Hepatocyte (in vitro differentiated cells): ENCODE data around the gene OGDHL. TPM values are rescaled to one million over a fixed set of nuclear protein-coding genes. Genes with fewer than 3 reads are reported as not detected.

Experiments used
- DNase-seq: peaks from one replicate; pipeline ENCODE4 v3.0.0-alpha.2; 2016; ENCODE audit warnings: low spot score
- H2AFZ ChIP-seq: fragments of 200-600 bp; sonication (generic); 2 replicates; pipeline ENCODE4 v1.6.0; 2016; ENCODE audit warnings: antibody characterized with exemption, mild to moderate bottlenecking
- H3K27ac ChIP-seq: fragments of 200-600 bp; sonication (generic); 2 replicates; pipeline ENCODE4 v1.5.1; 2016; ENCODE audit warnings: mild to moderate bottlenecking
- H3K27me3 ChIP-seq: fragments of 200-600 bp; sonication (generic); 2 replicates; pipeline ENCODE4 v1.6.1; 2016
- H3K36me3 ChIP-seq: fragments of 200-600 bp; sonication (generic); replicated peaks from 2 replicates; pipeline ENCODE4 v1.5.1; 2016; ENCODE audit warnings: low read depth; ENCODE audit not compliant: insufficient read depth
- H3K4me1 ChIP-seq: fragments of 200-600 bp; sonication (generic); 2 replicates; pipeline ENCODE4 v1.5.1; 2016; ENCODE audit warnings: mild to moderate bottlenecking, moderate library complexity; ENCODE audit not compliant: insufficient read depth
- H3K4me2 ChIP-seq: fragments of 200-600 bp; sonication (generic); 2 replicates; pipeline ENCODE4 v1.6.0; 2016
- H3K4me3 ChIP-seq: fragments of 200-600 bp; sonication (generic); 2 replicates; pipeline ENCODE4 v1.5.1; 2016; ENCODE audit warnings: mild to moderate bottlenecking
- H3K79me2 ChIP-seq: fragments of 200-600 bp; sonication (generic); 2 replicates; pipeline ENCODE4 v1.6.0; 2017; ENCODE audit warnings: mild to moderate bottlenecking
- H3K9me2 ChIP-seq: fragments of 200-600 bp; sonication (generic); replicated peaks from 2 replicates; pipeline ENCODE4 v1.6.0; 2017; ENCODE audit warnings: mild to moderate bottlenecking; ENCODE audit not compliant: insufficient read depth
- H3K9me3 ChIP-seq: fragments of 200-600 bp; sonication (generic); 2 replicates; pipeline ENCODE4 v1.5.1; 2016; ENCODE audit warnings: low read depth, mild to moderate bottlenecking
- H4K20me1 ChIP-seq: fragments of 200-600 bp; sonication (generic); 2 replicates; pipeline ENCODE4 v1.6.0; 2016; ENCODE audit warnings: mild to moderate bottlenecking; ENCODE audit not compliant: insufficient read depth, poor library complexity, severe bottlenecking
- EZH2 ChIP-seq: fragments of 200-600 bp; sonication (generic); IDR thresholded peaks from 2 replicates; pipeline ENCODE4 v1.6.1; 2016; ENCODE audit warnings: antibody characterized with exemption, mild to moderate bottlenecking, borderline replicate concordance
- EZH2phosphoT487 ChIP-seq: fragments of 200-600 bp; sonication (generic); IDR thresholded peaks from one replicate; pipeline ENCODE4 v1.6.1; 2018; ENCODE audit warnings: antibody characterized with exemption, mild to moderate bottlenecking, low read depth, moderate library complexity; ENCODE audit not compliant: unreplicated experiment, severe bottlenecking
- WGBS: methylation state at CpG from one replicate; pipeline ENCODE4 v1.1.6; 2016; ENCODE audit warnings: low lambda C conversion rate; ENCODE audit errors: missing lambda C conversion rate; 5-methylcytosine and 5-hydroxymethylcytosine counted together
- polyA plus RNA-seq: library from polyadenylated mRNA; unstranded; fragments of >200 nt; fragmentation: Nextera tagmentation; extraction: Ambion mirVana; gene quantifications from 2 replicates; pipeline ENCODE4 v1.2.1, GENCODE V29; 2016
- total RNA-seq: library from RNA; depleted of rRNA; stranded (reverse); fragments of >200 nt; gene quantifications from 2 replicates; pipeline ENCODE4 v1.2.3, GENCODE V29; 2014
- TF ChIP-seq, protein P1 (sequence below): fragments of 200-600 bp; sonication (generic); IDR thresholded peaks from 2 replicates; pipeline ENCODE4 v1.5.1; 2016; ENCODE audit warnings: antibody characterized with exemption, mild to moderate bottlenecking; ENCODE audit not compliant: poor library complexity

Gene OGDHL
- total and polyA plus RNA-seq, 2 experiments from 2014 or later: 9.3 to 12.9 TPM

DNA sequence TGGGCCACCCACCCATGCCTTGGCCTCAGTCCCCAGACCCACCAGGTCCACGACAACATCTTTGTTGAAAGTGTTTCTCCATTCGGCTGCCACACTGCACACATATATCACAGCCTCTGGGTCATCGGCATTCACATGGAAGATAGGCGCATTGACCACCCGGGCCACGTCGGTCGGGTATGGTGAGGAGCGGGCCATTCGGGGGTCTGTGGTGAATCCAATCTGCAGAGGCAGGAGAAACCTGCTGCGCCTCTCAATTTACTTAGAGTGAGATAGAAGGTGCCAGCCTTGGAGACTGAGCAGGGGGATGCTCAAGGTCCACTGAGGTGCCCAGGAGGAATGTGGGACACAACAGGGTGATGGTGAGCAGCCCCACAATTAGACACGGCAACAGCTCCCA lies 16.4 kb downstream of the OGDHL start:
- Histone ChIP-seq H4K20me1 (no peaks in the 10 kb centered on the region), H3K4me2 (no peak overlapping the region), H3K27me3 (no peaks in the 10 kb centered on the region), H3K36me3 (no peaks in the 10 kb centered on the region), H2AFZ (no peak overlapping the region), H3K9me2 (no peaks in the 10 kb centered on the region), H3K9me3 (no peaks in the 10 kb centered on the region), H3K4me3 (no peak overlapping the region), H3K79me2 (no peaks in the 10 kb centered on the region), H3K4me1 (no peaks in the 10 kb centered on the region), H3K27ac (no peak overlapping the region)
- DNase-seq: no peak
- TF ChIP-seq EZH2phosphoT487: no peak
- no peak for TF ChIP-seq EZH2
- TF ChIP-seq, protein P1, sequence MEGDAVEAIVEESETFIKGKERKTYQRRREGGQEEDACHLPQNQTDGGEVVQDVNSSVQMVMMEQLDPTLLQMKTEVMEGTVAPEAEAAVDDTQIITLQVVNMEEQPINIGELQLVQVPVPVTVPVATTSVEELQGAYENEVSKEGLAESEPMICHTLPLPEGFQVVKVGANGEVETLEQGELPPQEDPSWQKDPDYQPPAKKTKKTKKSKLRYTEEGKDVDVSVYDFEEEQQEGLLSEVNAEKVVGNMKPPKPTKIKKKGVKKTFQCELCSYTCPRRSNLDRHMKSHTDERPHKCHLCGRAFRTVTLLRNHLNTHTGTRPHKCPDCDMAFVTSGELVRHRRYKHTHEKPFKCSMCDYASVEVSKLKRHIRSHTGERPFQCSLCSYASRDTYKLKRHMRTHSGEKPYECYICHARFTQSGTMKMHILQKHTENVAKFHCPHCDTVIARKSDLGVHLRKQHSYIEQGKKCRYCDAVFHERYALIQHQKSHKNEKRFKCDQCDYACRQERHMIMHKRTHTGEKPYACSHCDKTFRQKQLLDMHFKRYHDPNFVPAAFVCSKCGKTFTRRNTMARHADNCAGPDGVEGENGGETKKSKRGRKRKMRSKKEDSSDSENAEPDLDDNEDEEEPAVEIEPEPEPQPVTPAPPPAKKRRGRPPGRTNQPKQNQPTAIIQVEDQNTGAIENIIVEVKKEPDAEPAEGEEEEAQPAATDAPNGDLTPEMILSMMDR: no peak
- 96% methylated on average over 12 of the region's 12 CpGs for WGBS

DNA sequence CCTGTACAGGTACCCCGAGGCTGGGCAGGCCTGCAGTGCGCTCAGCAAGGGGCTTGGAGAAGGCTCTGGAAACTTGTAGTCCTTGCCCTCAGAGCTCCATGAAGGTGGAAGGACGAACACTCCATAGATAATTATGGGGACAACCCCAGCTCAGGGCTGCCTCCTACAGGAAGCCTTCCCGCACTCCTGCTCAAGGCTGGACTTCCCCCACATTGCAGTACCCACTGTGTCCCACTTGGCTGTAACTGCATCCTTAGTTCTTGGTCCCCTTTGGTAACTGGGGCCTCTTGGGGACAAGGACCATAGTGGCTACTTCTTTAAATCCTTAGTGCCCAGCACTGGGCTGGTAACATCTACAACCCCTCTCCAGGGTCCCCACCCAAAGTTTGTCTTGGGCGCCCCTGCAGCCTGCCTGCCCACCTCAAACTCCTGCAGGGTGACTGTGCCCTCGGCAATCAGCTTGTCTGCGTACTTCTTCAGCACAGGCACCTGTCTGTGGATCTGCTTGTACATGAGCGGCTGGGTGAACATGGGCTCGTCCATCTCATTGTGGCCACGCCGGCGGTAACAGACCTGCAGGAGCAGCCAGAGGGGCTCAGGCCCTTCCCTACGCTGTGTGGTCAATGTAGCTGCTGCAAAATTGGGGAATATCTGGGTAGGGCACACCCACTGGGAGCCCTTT lies 17.1 kb downstream of the OGDHL start:
- Histone ChIP-seq H3K27ac (no peak overlapping the region), H3K9me3 (no peaks in the 10 kb centered on the region), H3K27me3 (no peaks in the 10 kb centered on the region), H2AFZ (no peak overlapping the region), H3K36me3 (no peaks in the 10 kb centered on the region), H4K20me1 (no peaks in the 10 kb centered on the region), H3K4me1 (no peaks in the 10 kb centered on the region), H3K4me2 (no peak overlapping the region), H3K79me2 (no peaks in the 10 kb centered on the region), H3K4me3 (no peak overlapping the region), H3K9me2 (no peaks in the 10 kb centered on the region)
- DNase-seq: no peak
- 91% methylated on average over 13 of the region's 13 CpGs for WGBS
- TF ChIP-seq, protein P1: no peak
- TF ChIP-seq EZH2 (no peak), EZH2phosphoT487 (no peak)

DNA sequence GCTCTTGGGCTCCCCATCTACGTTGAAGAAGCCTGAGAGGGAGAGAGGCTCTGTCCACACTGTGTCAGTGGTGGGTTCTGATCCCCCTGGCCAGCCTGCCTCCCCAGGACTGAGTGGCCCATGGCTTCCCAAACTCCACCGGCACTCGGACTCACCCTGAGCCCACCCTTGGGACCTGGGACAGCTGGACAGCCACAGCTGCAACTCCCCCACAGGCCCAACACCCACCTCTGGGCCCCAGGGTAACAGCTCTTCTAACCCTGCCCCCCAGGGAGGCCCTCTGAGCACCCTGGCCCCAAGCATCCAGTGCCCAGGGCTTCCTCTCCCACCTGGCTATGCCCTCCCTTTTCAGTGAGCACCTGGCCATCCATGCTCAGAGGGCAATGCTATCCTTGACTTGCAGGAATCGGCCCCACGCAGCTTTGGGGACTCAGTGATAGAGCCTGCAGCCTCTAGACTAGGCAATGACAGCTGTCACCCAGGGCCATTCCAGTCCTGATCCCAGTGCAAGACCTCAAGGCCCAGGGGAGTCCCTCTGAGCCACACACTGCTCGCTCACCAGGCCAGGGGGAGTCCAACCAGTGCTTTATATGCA lies 17.9 kb downstream of the OGDHL start:
- Histone ChIP-seq H3K4me1 (no peaks in the 10 kb centered on the region), H3K79me2 (no peaks in the 10 kb centered on the region), H3K36me3 (no peaks in the 10 kb centered on the region), H3K27ac (no peak overlapping the region), H4K20me1 (no peaks in the 10 kb centered on the region), H3K4me3 (no peak overlapping the region), H2AFZ (no peak overlapping the region), H3K9me2 (no peaks in the 10 kb centered on the region), H3K27me3 (no peaks in the 10 kb centered on the region), H3K9me3 (no peaks in the 10 kb centered on the region), H3K4me2 (no peak overlapping the region)
- TF ChIP-seq EZH2phosphoT487: no peak
- TF ChIP-seq EZH2: no peak
- TF ChIP-seq, protein P1: no peak
- 91% methylated on average over 6 of the region's 6 CpGs for WGBS
- no peak for DNase-seq
